Keratinocyte (primary cell): ENCODE data around the gene ITPR2. TPM values are rescaled to one million over a fixed set of nuclear protein-coding genes. Genes with fewer than 3 reads are reported as not detected.
A peak's percentile ranks its signal among the peaks of the same experiment; 100 is the strongest.

Experiments
- DNase-seq: peaks from one replicate; pipeline ENCODE4 v3.0.0-alpha.2; 2011; ENCODE audit warnings: low read depth, missing footprints, low spot score
- FAIRE-seq: peaks from 2 replicates; lab custom pipeline; 2011; peaks lifted over from hg19 to GRCh38; lab: Jason Lieb, UNC
- H2AFZ ChIP-seq: 2 replicates; pipeline ENCODE4 v1.6.0; 2012; ENCODE audit warnings: low read length, control low read depth, inconsistent platforms; ENCODE audit not compliant: control insufficient read depth
- H3K27ac ChIP-seq: 2 replicates; pipeline ENCODE4 v1.5.1; 2011; ENCODE audit warnings: low read length; ENCODE audit not compliant: control insufficient read depth, insufficient read depth
- H3K27me3 ChIP-seq: 3 replicates; pipeline ENCODE4 v1.6.0; 2011; ENCODE audit warnings: low read length; ENCODE audit not compliant: control insufficient read depth, insufficient read depth; ENCODE audit errors: extremely low read depth
- H3K36me3 ChIP-seq, 2 experiments: 2 replicates in 1 of 2; 3 replicates in 1 of 2; pipeline ENCODE4 v1.5.1; 2011; ENCODE audit warnings: low read length in 2 of 2, mild to moderate bottlenecking in 1 of 2; ENCODE audit not compliant: control insufficient read depth in 2 of 2, insufficient read depth in 2 of 2; ENCODE audit errors: extremely low read depth in 1 of 2
- H3K4me1 ChIP-seq: 3 replicates; pipeline ENCODE4 v1.5.1; 2011; ENCODE audit warnings: low read length; ENCODE audit not compliant: control insufficient read depth, insufficient read depth; ENCODE audit errors: extremely low read depth
- H3K4me2 ChIP-seq: 3 replicates; pipeline ENCODE4 v1.6.0; 2011; ENCODE audit warnings: low read depth, low read length; ENCODE audit not compliant: control insufficient read depth, insufficient read depth; ENCODE audit errors: extremely low read depth
- H3K4me3 ChIP-seq, 3 experiments: fragments of 200-600 bp in 1 of 3; sonication (generic) in 1 of 3; 2 replicates in 2 of 3; 3 replicates in 1 of 3; pipeline ENCODE4 v1.5.1; 2011 to 2016; ENCODE audit warnings: low read length in 3 of 3, mild to moderate bottlenecking in 3 of 3, control low read depth in 2 of 3, inconsistent platforms in 1 of 3, low read depth in 1 of 3, mixed read lengths in 1 of 3, mixed run types in 1 of 3, moderate library complexity in 1 of 3; ENCODE audit not compliant: control insufficient read depth in 2 of 3, insufficient read depth in 2 of 3; ENCODE audit errors: extremely low read depth in 1 of 3
- H3K79me2 ChIP-seq: 2 replicates; pipeline ENCODE4 v1.6.0; 2012; ENCODE audit warnings: low read length; ENCODE audit not compliant: control insufficient read depth, insufficient read depth
- H3K9ac ChIP-seq: 3 replicates; pipeline ENCODE4 v1.6.0; 2011; ENCODE audit warnings: low read length; ENCODE audit not compliant: control insufficient read depth, insufficient read depth; ENCODE audit errors: extremely low read depth
- H3K9me1 ChIP-seq: 3 replicates; pipeline ENCODE4 v1.6.0; 2011; ENCODE audit warnings: low read length; ENCODE audit not compliant: control insufficient read depth, insufficient read depth; ENCODE audit errors: extremely low read depth
- H3K9me3 ChIP-seq: 2 replicates; pipeline ENCODE4 v1.5.1; 2012; ENCODE audit warnings: low read depth, low read length; ENCODE audit not compliant: control insufficient read depth
- H4K20me1 ChIP-seq: 3 replicates; pipeline ENCODE4 v1.6.0; 2011; ENCODE audit warnings: low read length; ENCODE audit not compliant: control insufficient read depth, insufficient read depth; ENCODE audit errors: extremely low read depth
- CTCF ChIP-seq, 3 experiments: IDR thresholded peaks in 1 of 3; conservative IDR thresholded peaks in 1 of 3; optimal IDR thresholded peaks in 1 of 3; 2 replicates in 2 of 3; 3 replicates in 1 of 3; pipeline versions ENCODE3 to v1.5.1; 2011; ENCODE audit warnings: low read length in 3 of 3, mild to moderate bottlenecking in 3 of 3, moderate library complexity in 2 of 3, control low read depth in 1 of 3, inconsistent platforms in 1 of 3; ENCODE audit not compliant: insufficient read depth in 2 of 3; ENCODE audit errors: extremely low read depth in 1 of 3
- EZH2 ChIP-seq: IDR thresholded peaks from one replicate; pipeline ENCODE4 v1.6.1; 2012; ENCODE audit warnings: inconsistent platforms, mild to moderate bottlenecking, low read length, moderate library complexity
- dilution Hi-C: fragments of 300-500 bp; cut with MboI; formaldehyde crosslinking; loops from one replicate; pipeline ENCODE4 v1.7.0; 2020; ENCODE audit warnings: low sequenced_read_pairs; ENCODE audit not compliant: extremely low pct_ligation_motif_present
- polyA plus RNA-seq, 5 experiments: library from polyadenylated mRNA; depleted of rRNA in 3 of 5; stranded (reverse) in 3 of 5; stranded (forward) in 1 of 5; unstranded in 1 of 5; fragments of >200 nt; gene quantifications; 1 replicate in 1 of 5; 2 replicates in 3 of 5; 3 replicates in 1 of 5; pipeline versions ENCODE4 v1.2.1 to v1.2.3, GENCODE V29; 2011 to 2012; ENCODE audit warnings: missing spikeins in 2 of 5, low read depth in 1 of 5, low replicate concordance in 1 of 5

The ITPR2 gene
- polyA plus RNA-seq, 1 donor (not counting 4 experiments of a cell fraction or from before 2014, with no cell fraction given) = 7.6 TPM

- dilution Hi-C loops = no loop called here
- DNase-seq (no peak), FAIRE-seq (peak; percentile 29)
- Histone ChIP-seq H4K20me1 (no peaks in the 10 kb centered on the region), H3K27me3 (no peaks in the 10 kb centered on the region), H3K4me2 (no peak overlapping the region), H2AFZ (no peak overlapping the region), H3K79me2 (no peaks in the 10 kb centered on the region), H3K4me1 (no peaks in the 10 kb centered on the region), H3K9me1 (no peaks in the 10 kb centered on the region), H3K36me3 (no peaks in the 10 kb centered on the region), H3K4me3 (no peak overlapping the region), H3K27ac (no peak overlapping the region), H3K9ac (no peak overlapping the region), H3K9me3 (no peaks in the 10 kb centered on the region)
- TF ChIP-seq EZH2 = no peak
Observed at GRCh38 chr12:26359576-26359975, 473.4 kb downstream of the ITPR2 start.

GRCh38 chr12:26358651-26359050 lies 474.3 kb downstream of the ITPR2 start:
- Histone ChIP-seq H3K27me3 (no peaks in the 10 kb centered on the region), H3K4me3 (no peak overlapping the region), H3K9ac (no peak overlapping the region), H4K20me1 (no peaks in the 10 kb centered on the region), H3K9me1 (no peaks in the 10 kb centered on the region), H3K27ac (no peak overlapping the region), H3K36me3 (no peaks in the 10 kb centered on the region), H3K4me2 (no peak overlapping the region), H3K4me1 (no peaks in the 10 kb centered on the region), H2AFZ (no peak overlapping the region), H3K79me2 (no peaks in the 10 kb centered on the region), H3K9me3 (no peaks in the 10 kb centered on the region)
- FAIRE-seq (no peak), DNase-seq (no peak)
- dilution Hi-C loops = no loop called here
- TF ChIP-seq EZH2 = no peak
- TF ChIP-seq CTCF (optimal IDR thresholded peaks at IDR 0.05 in 1 of 3, IDR thresholded peaks at IDR 0.05 in 1 of 3, conservative IDR thresholded peaks at IDR 0.05 in 1 of 3; ENCODE audit: extremely low read depth in 1 of 3, insufficient read depth in 2 of 3, low read length in 3 of 3) = no peak

DNA sequence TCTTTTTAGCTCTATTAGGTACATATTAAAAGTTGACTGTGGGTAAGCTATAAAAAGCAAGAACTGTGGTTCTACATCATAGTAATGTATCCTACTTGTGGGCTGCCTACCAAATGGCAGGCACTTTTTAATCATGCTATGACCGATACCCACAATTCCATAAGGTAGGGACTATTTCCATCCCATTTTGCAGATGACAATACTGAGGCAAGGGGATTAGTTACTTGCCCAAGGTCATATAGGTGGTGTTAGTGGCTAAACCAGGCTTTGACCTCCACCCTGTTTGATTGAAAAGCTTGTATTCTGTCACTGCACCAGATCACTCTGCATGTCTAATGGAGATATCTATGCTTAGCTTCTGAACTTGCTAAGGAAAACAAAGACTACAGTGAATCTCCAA lies 485.7 kb downstream of the ITPR2 start:
- no peak for TF ChIP-seq CTCF (optimal IDR thresholded peaks at IDR 0.05 in 1 of 3, IDR thresholded peaks at IDR 0.05 in 1 of 3, conservative IDR thresholded peaks at IDR 0.05 in 1 of 3; ENCODE audit: extremely low read depth in 1 of 3, insufficient read depth in 2 of 3, low read length in 3 of 3)
- TF ChIP-seq EZH2 = no peak
- DNase-seq = no peak
- Histone ChIP-seq H4K20me1 (no peaks in the 10 kb centered on the region), H3K4me1 (no peaks in the 10 kb centered on the region), H3K27me3 (no peaks in the 10 kb centered on the region), H3K9me3 (no peaks in the 10 kb centered on the region), H3K9ac (no peak overlapping the region), H2AFZ (no peak overlapping the region), H3K4me2 (no peak overlapping the region), H3K79me2 (no peaks in the 10 kb centered on the region), H3K9me1 (no peaks in the 10 kb centered on the region), H3K27ac (no peak overlapping the region), H3K36me3 (no peaks in the 10 kb centered on the region), H3K4me3 (no peak overlapping the region)
- no peak for FAIRE-seq
- dilution Hi-C loops = no loop called here
